Measurements from ENCODE around the gene ACBD4. TPM values are rescaled to one million over a fixed set of nuclear protein-coding genes. Genes with fewer than 3 reads are reported as not detected.

The ACBD4 gene
- total RNA-seq, 1 donor from 2014 or later = 14.7 TPM

DNA sequence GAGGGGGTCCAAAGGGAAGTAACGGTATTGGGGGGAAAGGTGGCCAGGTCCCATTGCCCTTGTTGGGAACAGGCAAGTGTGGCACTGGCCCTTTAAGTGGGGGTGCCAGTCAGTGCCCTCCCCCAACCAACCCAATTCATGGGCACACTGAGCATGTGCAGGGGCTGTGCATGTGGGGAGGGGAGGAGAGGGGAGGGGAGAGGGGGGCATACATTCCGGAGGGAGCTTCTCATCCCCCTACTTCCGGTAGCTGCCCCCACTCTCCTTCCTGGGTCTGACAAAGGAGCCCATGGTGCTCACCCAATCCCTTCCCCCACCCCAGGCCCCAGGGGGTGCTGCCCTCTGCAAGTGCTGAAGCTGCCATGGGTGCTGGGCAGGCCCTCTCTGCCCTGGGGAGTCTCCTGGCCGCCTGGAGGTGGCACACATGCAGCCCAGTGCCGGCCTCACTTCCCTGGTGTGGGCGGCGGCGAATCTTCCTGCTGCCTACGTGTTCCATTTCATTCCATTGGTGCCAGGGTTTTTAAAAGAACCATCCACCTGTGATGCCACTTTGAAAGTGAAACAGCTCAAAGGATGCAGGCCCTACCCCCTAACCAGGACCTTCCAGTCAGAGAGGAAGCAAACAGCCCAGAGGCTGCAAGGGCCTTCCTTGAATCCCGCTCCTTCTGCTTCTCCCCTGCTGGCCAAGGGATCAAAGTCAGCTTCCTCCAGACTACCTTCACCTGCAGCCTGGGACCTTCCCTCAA is 37.2 kb downstream of the ACBD4 start:
- H3K4me1 Mint-ChIP-seq = peaks cover 19% of the 10 kb centered on the region
- peak overlapping the region; percentile 84 for H3K4me3 Mint-ChIP-seq
- H3K9me3 Mint-ChIP-seq = no peaks in the 10 kb centered on the region
- H3K36me3 Mint-ChIP-seq (ENCODE audit: low read depth) = no peaks in the 10 kb centered on the region
- no peaks in the 10 kb centered on the region for H3K27me3 Mint-ChIP-seq
- intact Hi-C loops (cut with micrococcal nuclease) = loop anchor here (1.0 to 2.0 kb wide), 2 partner anchors 24 to 38 kb away; partner anchors contain the start of genes ACBD4 and HEXIM1
- peak overlapping the region; percentile 89 for H3K27ac Mint-ChIP-seq
- DNase-seq = peak; percentile 84

- Mint-ChIP-seq H3K4me1 (peaks cover 19% of the 10 kb centered on the region), H3K36me3 (ENCODE audit: low read depth) (no peaks in the 10 kb centered on the region), H3K9me3 (no peaks in the 10 kb centered on the region), H3K27me3 (no peaks in the 10 kb centered on the region), H3K27ac (no peak overlapping the region), H3K4me3 (no peak overlapping the region)
- intact Hi-C loops (cut with micrococcal nuclease) = no loop called here
- DNase-seq = no peak
Observed at GRCh38 chr17:45175759-45176115, 40.2 kb downstream of the ACBD4 start.

DNA sequence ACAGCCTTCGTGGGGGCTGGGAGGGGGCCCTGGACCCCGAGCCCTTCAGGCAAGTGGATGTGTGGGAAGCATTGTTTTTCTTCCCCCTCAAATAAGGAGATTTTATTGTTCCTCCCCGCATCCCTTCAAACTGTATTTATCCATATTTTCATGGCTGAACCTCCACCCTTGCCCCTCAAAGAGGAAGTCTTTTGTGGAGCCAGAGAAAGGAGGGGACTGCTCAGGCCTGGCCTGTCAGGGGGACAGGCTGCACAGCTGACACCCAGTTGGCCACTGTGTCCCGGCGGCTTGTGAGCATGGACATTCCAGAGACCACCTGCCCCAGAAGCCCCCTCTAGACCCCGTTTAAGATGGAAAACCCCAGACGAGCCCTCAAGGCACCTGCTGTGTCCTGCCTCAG is 42.1 kb downstream of the ACBD4 start:
- intact Hi-C loops (cut with micrococcal nuclease) = no loop called here
- Mint-ChIP-seq H3K4me1 (peaks cover 7% of the 10 kb centered on the region), H3K27ac (no peak overlapping the region), H3K9me3 (no peaks in the 10 kb centered on the region), H3K36me3 (ENCODE audit: low read depth) (no peaks in the 10 kb centered on the region), H3K4me3 (no peak overlapping the region), H3K27me3 (peaks cover 2% of the 10 kb centered on the region)
- DNase-seq = no peak

DNA sequence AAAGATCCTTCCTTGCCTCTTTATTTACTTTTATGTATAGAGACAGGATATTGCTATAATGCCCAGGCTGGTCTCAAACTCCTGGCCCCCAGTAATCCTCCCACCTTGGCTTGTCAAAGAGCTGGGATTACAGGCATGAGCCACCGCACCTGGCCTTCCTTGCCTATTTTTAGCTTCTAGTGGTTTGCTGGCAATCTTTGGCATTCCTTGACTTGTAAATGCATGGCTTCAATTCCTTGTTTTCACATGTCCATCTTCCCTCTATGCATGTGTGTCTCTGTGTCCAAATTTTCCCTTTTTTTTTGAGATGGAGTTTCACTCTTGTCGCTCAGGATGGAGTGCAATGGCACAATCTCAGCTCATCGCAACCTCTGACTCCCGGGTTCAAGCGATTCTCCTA is 48.7 kb downstream of the ACBD4 start:
- H3K4me3 Mint-ChIP-seq = no peak overlapping the region
- H3K9me3 Mint-ChIP-seq = no peaks in the 10 kb centered on the region
- DNase-seq = no peak
- intact Hi-C loops (cut with micrococcal nuclease) = no loop called here
- H3K27ac Mint-ChIP-seq = no peak overlapping the region
- no peaks in the 10 kb centered on the region for H3K36me3 Mint-ChIP-seq (ENCODE audit: low read depth)
- H3K27me3 Mint-ChIP-seq = peaks cover 2% of the 10 kb centered on the region
- H3K4me1 Mint-ChIP-seq = no peaks in the 10 kb centered on the region

DNA sequence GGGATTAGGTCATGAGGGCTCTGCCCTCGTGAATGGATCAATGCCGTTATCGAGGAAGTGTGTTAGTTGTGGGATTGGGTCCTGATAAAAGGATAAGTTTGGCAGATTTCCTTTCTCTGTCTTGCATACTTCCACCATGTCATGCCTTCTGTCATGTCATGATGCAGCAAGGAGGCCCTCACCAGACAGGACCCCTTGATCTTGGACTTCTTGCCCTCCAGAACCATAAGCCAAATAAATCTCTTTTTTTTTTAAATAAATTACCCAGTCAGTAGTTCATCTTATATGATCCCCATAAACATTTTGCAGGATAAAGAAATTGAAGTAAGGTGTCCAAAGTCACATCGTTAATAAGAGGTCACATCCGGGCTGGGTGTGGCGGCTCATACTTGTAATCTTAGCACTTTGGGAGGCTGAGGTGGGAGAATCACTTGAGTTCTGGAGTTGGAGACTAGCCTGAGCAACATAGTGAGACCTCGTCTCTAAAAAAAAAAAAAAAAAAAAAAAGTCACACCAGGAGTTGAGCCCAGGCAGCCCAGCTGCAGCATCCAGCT is 51.4 kb downstream of the ACBD4 start:
- H3K9me3 Mint-ChIP-seq = no peaks in the 10 kb centered on the region
- H3K27ac Mint-ChIP-seq = no peak overlapping the region
- no peak for DNase-seq
- no peaks in the 10 kb centered on the region for H3K4me1 Mint-ChIP-seq
- H3K27me3 Mint-ChIP-seq = no peaks in the 10 kb centered on the region
- no peak overlapping the region for H3K4me3 Mint-ChIP-seq
- intact Hi-C loops (cut with micrococcal nuclease) = no loop called here
- H3K36me3 Mint-ChIP-seq (ENCODE audit: low read depth) = no peaks in the 10 kb centered on the region

DNA sequence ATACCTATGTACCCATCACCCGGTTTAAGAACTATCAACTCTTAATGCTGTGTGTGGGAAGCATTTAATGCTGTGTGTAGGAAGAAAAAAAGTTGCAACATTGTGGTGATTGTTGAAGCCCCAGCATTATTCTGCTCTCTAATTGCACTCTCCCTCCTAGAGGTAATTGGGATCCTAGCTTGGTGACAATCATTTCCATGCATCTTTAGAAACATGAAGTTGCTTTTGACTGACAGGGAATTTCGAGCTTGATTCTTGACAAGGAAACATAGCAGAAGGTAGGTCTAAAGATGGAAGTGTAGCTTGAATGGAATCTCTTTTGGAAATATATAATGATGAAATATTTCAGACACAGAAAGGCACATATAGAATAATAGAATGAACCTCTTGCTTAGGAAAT is 53.5 kb downstream of the ACBD4 start:
- H3K36me3 Mint-ChIP-seq (ENCODE audit: low read depth) = no peaks in the 10 kb centered on the region
- no peaks in the 10 kb centered on the region for H3K27me3 Mint-ChIP-seq
- intact Hi-C loops (cut with micrococcal nuclease) = no loop called here
- no peak overlapping the region for H3K4me3 Mint-ChIP-seq
- no peak for DNase-seq
- H3K27ac Mint-ChIP-seq = no peak overlapping the region
- no peaks in the 10 kb centered on the region for H3K4me1 Mint-ChIP-seq
- no peaks in the 10 kb centered on the region for H3K9me3 Mint-ChIP-seq

- no peaks in the 10 kb centered on the region for H3K36me3 Mint-ChIP-seq (ENCODE audit: low read depth)
Observed at GRCh38 chr17:45190503-45191255, 55.2 kb downstream of the ACBD4 start.

More at GRCh38 chr17:45190503-45191255, 55.2 kb downstream of the ACBD4 start:
- Mint-ChIP-seq H3K4me1 (no peaks in the 10 kb centered on the region), H3K27ac (no peak overlapping the region), H3K9me3 (no peaks in the 10 kb centered on the region), H3K4me3 (no peak overlapping the region), H3K27me3 (no peaks in the 10 kb centered on the region)
- intact Hi-C loops (cut with micrococcal nuclease) = no loop called here
- no peak for DNase-seq

Other genes starting within 250 kb of the ACBD4 start
- gene EFTUD2, start 236.2 kb upstream of the ACBD4 start, total RNA-seq = 244 and 262 TPM in 2 replicates
- not detected in 2 replicates for gene GFAP, start 220.2 kb upstream of the ACBD4 start, total RNA-seq
- gene KIF18B, start 187.9 kb upstream of the ACBD4 start, total RNA-seq = 42.1 and 42.7 TPM in 2 replicates
- 0.21 and 0.42 TPM in 2 replicates for gene C1QL1, start 167.4 kb upstream of the ACBD4 start, total RNA-seq
- 24.6 and 25.4 TPM in 2 replicates for gene DCAKD, start 84.1 kb upstream of the ACBD4 start, total RNA-seq
- 176 and 182 TPM in 2 replicates for gene NMT1, start 74.4 kb upstream of the ACBD4 start, total RNA-seq
- 4.9 and 5.8 TPM in 2 replicates for gene PLCD3, start 3.2 kb upstream of the ACBD4 start, total RNA-seq
- 47.3 and 48.0 TPM in 2 replicates for gene HEXIM1, start 12.8 kb downstream of the ACBD4 start, total RNA-seq
- gene HEXIM2, start 26.2 kb downstream of the ACBD4 start, total RNA-seq = 6.7 and 7.0 TPM in 2 replicates
- 325 and 329 TPM in 2 replicates for gene FMNL1, start 86.2 kb downstream of the ACBD4 start, total RNA-seq
- 0.28 and 0.40 TPM in 2 replicates for gene SPATA32, start 126.4 kb downstream of the ACBD4 start, total RNA-seq
- 57.4 and 61.0 TPM in 2 replicates for gene MAP3K14, start 181.3 kb downstream of the ACBD4 start, total RNA-seq